Stomach (tissue), 9 donors: ENCODE data around the gene UBTD2. TPM values are rescaled to one million over a fixed set of nuclear protein-coding genes. Genes with fewer than 3 reads are reported as not detected.

Experiments
- DNase-seq, 2 donors: peaks; one replicate each; pipeline versions ENCODE4 v3.0.0 to v3.0.0-alpha.2; 2013 to 2019
- H3K27ac ChIP-seq, 5 donors: fragments of 200-600 bp in 4 of 5; sonication (generic) in 4 of 5; one replicate each; pipeline ENCODE4 v1.5.1; 2013 to 2019; ENCODE audit warnings: mild to moderate bottlenecking in 1 of 5, moderate library complexity in 1 of 5
- H3K27me3 ChIP-seq, 3 donors: fragments of 200-600 bp; sonication (generic); one replicate each; pipeline ENCODE4 v1.5.1; 2017 to 2019; ENCODE audit warnings: mixed run types in 1 of 3
- H3K36me3 ChIP-seq, 4 donors: fragments of 200-600 bp; sonication (generic); 1 replicate in 3 of 4; 2 replicates in 1 of 4; pipeline ENCODE4 v1.5.1; 2016 to 2019
- H3K4me1 ChIP-seq, 4 donors: fragments of 200-600 bp; sonication (generic); one replicate each; pipeline ENCODE4 v1.5.1; 2016 to 2019
- H3K4me3 ChIP-seq, 4 donors: fragments of 200-600 bp; sonication (generic) in 3 of 4; one replicate each; pipeline ENCODE4 v1.5.1; 2016 to 2019; ENCODE audit warnings: mild to moderate bottlenecking in 1 of 4
- H3K9me3 ChIP-seq, 4 donors: fragments of 200-600 bp; sonication (generic); one replicate each; pipeline ENCODE4 v1.5.1; 2016 to 2019
- CTCF ChIP-seq, 7 experiments: fragments of 450-650 bp in 4 of 7; fragments of 200-600 bp in 3 of 7; sonication (generic) in 3 of 7; IDR thresholded peaks; one replicate each; pipeline ENCODE4 v1.5.1; 2016 to 2019; ENCODE audit warnings: antibody characterized with exemption in 7 of 7, control low read depth in 2 of 7, mild to moderate bottlenecking in 1 of 7
- EP300 ChIP-seq: sonication (generic); formaldehyde crosslinking; IDR thresholded peaks from one replicate; pipeline ENCODE4 v1.6.1; 2017; ENCODE audit warnings: antibody characterized with exemption
- POLR2A ChIP-seq, 4 donors: fragments of 450-650 bp; IDR thresholded peaks; one replicate each; pipeline ENCODE4 v1.6.1; 2016; ENCODE audit warnings: antibody characterized with exemption in 4 of 4, control low read depth in 2 of 4, mild to moderate bottlenecking in 1 of 4, moderate library complexity in 1 of 4
- POLR2AphosphoS5 ChIP-seq, 3 donors: sonication (generic); formaldehyde crosslinking; IDR thresholded peaks; one replicate each; pipeline ENCODE4 v1.6.1; 2016; ENCODE audit warnings: antibody characterized with exemption in 3 of 3
- WGBS, 5 donors: extraction: QIAGEN DNeasy Blood & Tissue Kit in 3 of 5; methylation state at CpG; one replicate each; pipeline versions ENCODE4 v1.1.5 to v1.1.7; 2013 to 2018; 5-methylcytosine and 5-hydroxymethylcytosine counted together
- intact Hi-C: fragments of 100-400 bp; cut with DNase I; formaldehyde crosslinking; loops from one replicate; pipeline ENCODE4 v1.15.1; 2023; ENCODE audit warnings: low total_unique reads
- polyA plus RNA-seq, 3 donors: library from polyadenylated mRNA; stranded (reverse); fragments of 200-250 nt; gene quantifications; one replicate each; pipeline ENCODE4 v1.2.3, GENCODE V29; 2013
- small RNA-seq, 4 donors: library from RNA; depleted of rRNA; stranded (forward); fragments of <200 nt; gene quantifications; one replicate each; pipeline ENCODE3, GENCODE V24; 2016
- total RNA-seq, 5 donors: library from RNA; depleted of rRNA; stranded (reverse); fragments of >200 nt; gene quantifications; one replicate each; pipeline versions ENCODE4 v1.1.0 to v1.2.3, GENCODE V29; 2014 to 2016
- donor health status: healthy with polysubstance abuse.
- donor health status: Bipolar disorder and iron deficiency.
- donor health status: healthy.

Gene UBTD2
- total and polyA plus RNA-seq, 8 donors: 1.8 to 48.5 (median 16.7) TPM

GRCh38 chr5:172162987-172163343, 120.6 kb downstream of the UBTD2 start:
- 55 to 70% (median 63%) methylated on average over 5 of the region's 5 CpGs for WGBS, 5 donors
- no peak for TF ChIP-seq CTCF (IDR thresholded peaks at IDR 0.05)
- no peak for TF ChIP-seq POLR2A (IDR thresholded peaks at IDR 0.05)
- no peak for TF ChIP-seq EP300
- TF ChIP-seq POLR2AphosphoS5 (IDR thresholded peaks at IDR 0.05): no peak
- H3K36me3 ChIP-seq: peaks cover 0 to 4% (median 0%) of the 10 kb centered on the region in 4 donors
- no peaks in the 10 kb centered on the region for H3K27me3 ChIP-seq
- no peak for DNase-seq
- H3K9me3 ChIP-seq: no peaks in the 10 kb centered on the region
- peaks cover 11 to 53% (median 34%) of the 10 kb centered on the region in 4 donors for H3K4me1 ChIP-seq
- intact Hi-C loops: no loop called here
- no peak overlapping the region for H3K4me3 ChIP-seq
- H3K27ac ChIP-seq: no peak overlapping the region

- Histone ChIP-seq H3K4me1 (peaks cover 11 to 48% (median 32%) of the 10 kb centered on the region in 4 donors), H3K27ac (no peak overlapping the region), H3K27me3 (no peaks in the 10 kb centered on the region), H3K36me3 (peaks cover 0 to 4% (median 0%) of the 10 kb centered on the region in 4 donors), H3K9me3 (no peaks in the 10 kb centered on the region), H3K4me3 (no peak overlapping the region)
- 72 to 89% (median 81%) methylated on average over 5 of the region's 5 CpGs for WGBS, 5 donors
- TF ChIP-seq POLR2AphosphoS5 (IDR thresholded peaks at IDR 0.05) (no peak), POLR2A (IDR thresholded peaks at IDR 0.05) (no peak), EP300 (no peak), CTCF (IDR thresholded peaks at IDR 0.05) (no peak)
- no peak for DNase-seq
- intact Hi-C loops: no loop called here
Observed at GRCh38 chr5:172162323-172162986, 121.1 kb downstream of the UBTD2 start.

DNA sequence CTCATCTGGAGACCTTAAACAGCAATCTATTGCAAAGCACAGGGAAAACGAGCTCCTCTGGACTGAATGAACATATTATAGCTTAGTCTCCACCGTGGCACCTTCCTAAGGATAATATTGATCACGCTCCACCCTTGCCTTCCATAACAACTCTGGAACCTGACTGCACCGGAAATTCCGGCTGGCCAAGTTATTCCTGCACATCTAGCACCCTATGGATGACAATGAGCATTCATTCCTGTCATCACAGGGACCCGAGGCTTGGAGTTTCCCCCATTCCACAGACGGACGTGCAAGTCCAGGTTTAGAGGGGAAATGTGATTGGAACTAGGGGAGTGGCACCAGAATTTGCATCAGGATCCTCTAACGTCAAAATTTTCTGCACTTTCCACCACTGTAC, 123.1 kb downstream of the UBTD2 start:
- no peak for DNase-seq
- H3K4me3 ChIP-seq: no peak overlapping the region
- TF ChIP-seq CTCF (IDR thresholded peaks at IDR 0.05) (no peak), EP300 (no peak), POLR2A (IDR thresholded peaks at IDR 0.05) (no peak), POLR2AphosphoS5 (IDR thresholded peaks at IDR 0.05) (no peak)
- peaks cover 11 to 58% (median 26%) of the 10 kb centered on the region in 4 donors for H3K4me1 ChIP-seq
- no peaks in the 10 kb centered on the region for H3K27me3 ChIP-seq
- H3K27ac ChIP-seq: no peak overlapping the region
- WGBS, 5 donors: 80 to 89% (median 87%) methylated on average over 9 of the region's 9 CpGs
- intact Hi-C loops: no loop called here
- peaks cover 0 to 12% (median 11%) of the 10 kb centered on the region in 4 donors for H3K36me3 ChIP-seq
- no peaks in the 10 kb centered on the region for H3K9me3 ChIP-seq

Small RNAs within 50 kb of the gene (small RNA-seq; reads per million reads assigned to genes)
- gene RF00191: 0 reads per million in 4 donors

Other genes starting within 250 kb of the UBTD2 start
- 10 to 100 TPM in 4 of 5 donors, 1 to 10 TPM in 1; 7.1 to 86.6 (median 29.8) TPM for gene STK10, start 95.5 kb downstream of the UBTD2 start, total RNA-seq
- 1 to 10 TPM; 6.6 to 8.2 (median 6.9) TPM for gene STK10, start 95.5 kb downstream of the UBTD2 start, polyA plus RNA-seq
- gene EFCAB9, start 89.6 kb downstream of the UBTD2 start, total RNA-seq: not detected
- gene EFCAB9, start 89.6 kb downstream of the UBTD2 start, polyA plus RNA-seq: not detected
- 10 to 100 TPM in 4 of 5 donors, 1 to 10 TPM in 1; 7.2 to 63.0 (median 35.1) TPM for gene SH3PXD2B, start 170.8 kb upstream of the UBTD2 start, total RNA-seq
- 10 to 100 TPM in 1 of 3 donors, 1 to 10 TPM in 2; 6.7 to 15.8 (median 7.4) TPM for gene SH3PXD2B, start 170.8 kb upstream of the UBTD2 start, polyA plus RNA-seq